Mammary epithelial cell (primary cell): ENCODE measurements around the gene CD58.

Source experiments
- CTCF ChIP-seq, 2 donors: IDR thresholded peaks in 1 of 2; conservative IDR thresholded peaks in 1 of 2; 2 replicates each; pipeline ENCODE4 v1.5.1; 2011 to 2012; ENCODE audit warnings: inconsistent platforms in 2 of 2, low read length in 2 of 2, mild to moderate bottlenecking in 2 of 2, control low read depth in 1 of 2, low read depth in 1 of 2; ENCODE audit not compliant: insufficient read depth in 1 of 2; ENCODE audit errors: extremely low read depth in 1 of 2
- EZH2 ChIP-seq: IDR thresholded peaks from 2 replicates; pipeline ENCODE4 v1.6.1; 2012; ENCODE audit warnings: low read length, inconsistent platforms, borderline replicate concordance

GRCh38 chr1:116586741-116587143 is 15.9 kb upstream of the CD58 start:
- TF ChIP-seq CTCF (conservative IDR thresholded peaks at IDR 0.05 in 1 of 2, IDR thresholded peaks at IDR 0.05 in 1 of 2; ENCODE audit: extremely low read depth in 1 of 2, insufficient read depth in 1 of 2, low read depth in 1 of 2, low read length in 2 of 2) (no peak), EZH2 (no peak)
